Measurements from ENCODE around the gene TBC1D20.

- TF ChIP-seq, protein P1, sequence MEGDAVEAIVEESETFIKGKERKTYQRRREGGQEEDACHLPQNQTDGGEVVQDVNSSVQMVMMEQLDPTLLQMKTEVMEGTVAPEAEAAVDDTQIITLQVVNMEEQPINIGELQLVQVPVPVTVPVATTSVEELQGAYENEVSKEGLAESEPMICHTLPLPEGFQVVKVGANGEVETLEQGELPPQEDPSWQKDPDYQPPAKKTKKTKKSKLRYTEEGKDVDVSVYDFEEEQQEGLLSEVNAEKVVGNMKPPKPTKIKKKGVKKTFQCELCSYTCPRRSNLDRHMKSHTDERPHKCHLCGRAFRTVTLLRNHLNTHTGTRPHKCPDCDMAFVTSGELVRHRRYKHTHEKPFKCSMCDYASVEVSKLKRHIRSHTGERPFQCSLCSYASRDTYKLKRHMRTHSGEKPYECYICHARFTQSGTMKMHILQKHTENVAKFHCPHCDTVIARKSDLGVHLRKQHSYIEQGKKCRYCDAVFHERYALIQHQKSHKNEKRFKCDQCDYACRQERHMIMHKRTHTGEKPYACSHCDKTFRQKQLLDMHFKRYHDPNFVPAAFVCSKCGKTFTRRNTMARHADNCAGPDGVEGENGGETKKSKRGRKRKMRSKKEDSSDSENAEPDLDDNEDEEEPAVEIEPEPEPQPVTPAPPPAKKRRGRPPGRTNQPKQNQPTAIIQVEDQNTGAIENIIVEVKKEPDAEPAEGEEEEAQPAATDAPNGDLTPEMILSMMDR (IDR thresholded peaks at IDR 0.05): no peak
- TF ChIP-seq POLR2AphosphoS5 (IDR thresholded peaks at IDR 0.05; ENCODE audit: low read depth, low read length) (no peak), SIN3A (IDR thresholded peaks at IDR 0.05; ENCODE audit: borderline replicate concordance, insufficient read depth, low read depth, low read length) (no peak), TCF7L2 (IDR thresholded peaks at IDR 0.05; ENCODE audit: low read depth, low read length) (no peak)
- TF ChIP-seq, protein P2, sequence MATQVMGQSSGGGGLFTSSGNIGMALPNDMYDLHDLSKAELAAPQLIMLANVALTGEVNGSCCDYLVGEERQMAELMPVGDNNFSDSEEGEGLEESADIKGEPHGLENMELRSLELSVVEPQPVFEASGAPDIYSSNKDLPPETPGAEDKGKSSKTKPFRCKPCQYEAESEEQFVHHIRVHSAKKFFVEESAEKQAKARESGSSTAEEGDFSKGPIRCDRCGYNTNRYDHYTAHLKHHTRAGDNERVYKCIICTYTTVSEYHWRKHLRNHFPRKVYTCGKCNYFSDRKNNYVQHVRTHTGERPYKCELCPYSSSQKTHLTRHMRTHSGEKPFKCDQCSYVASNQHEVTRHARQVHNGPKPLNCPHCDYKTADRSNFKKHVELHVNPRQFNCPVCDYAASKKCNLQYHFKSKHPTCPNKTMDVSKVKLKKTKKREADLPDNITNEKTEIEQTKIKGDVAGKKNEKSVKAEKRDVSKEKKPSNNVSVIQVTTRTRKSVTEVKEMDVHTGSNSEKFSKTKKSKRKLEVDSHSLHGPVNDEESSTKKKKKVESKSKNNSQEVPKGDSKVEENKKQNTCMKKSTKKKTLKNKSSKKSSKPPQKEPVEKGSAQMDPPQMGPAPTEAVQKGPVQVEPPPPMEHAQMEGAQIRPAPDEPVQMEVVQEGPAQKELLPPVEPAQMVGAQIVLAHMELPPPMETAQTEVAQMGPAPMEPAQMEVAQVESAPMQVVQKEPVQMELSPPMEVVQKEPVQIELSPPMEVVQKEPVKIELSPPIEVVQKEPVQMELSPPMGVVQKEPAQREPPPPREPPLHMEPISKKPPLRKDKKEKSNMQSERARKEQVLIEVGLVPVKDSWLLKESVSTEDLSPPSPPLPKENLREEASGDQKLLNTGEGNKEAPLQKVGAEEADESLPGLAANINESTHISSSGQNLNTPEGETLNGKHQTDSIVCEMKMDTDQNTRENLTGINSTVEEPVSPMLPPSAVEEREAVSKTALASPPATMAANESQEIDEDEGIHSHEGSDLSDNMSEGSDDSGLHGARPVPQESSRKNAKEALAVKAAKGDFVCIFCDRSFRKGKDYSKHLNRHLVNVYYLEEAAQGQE (IDR thresholded peaks at IDR 0.05; ENCODE audit: insufficient read depth in 1 of 2, low read depth in 2 of 2, low read length in 1 of 2): no peak
These were observed 48.2 kb downstream of the TBC1D20 start for GRCh38 chr20:414161-414560.
